Measurements from ENCODE around the gene PCDHB15.

DNA sequence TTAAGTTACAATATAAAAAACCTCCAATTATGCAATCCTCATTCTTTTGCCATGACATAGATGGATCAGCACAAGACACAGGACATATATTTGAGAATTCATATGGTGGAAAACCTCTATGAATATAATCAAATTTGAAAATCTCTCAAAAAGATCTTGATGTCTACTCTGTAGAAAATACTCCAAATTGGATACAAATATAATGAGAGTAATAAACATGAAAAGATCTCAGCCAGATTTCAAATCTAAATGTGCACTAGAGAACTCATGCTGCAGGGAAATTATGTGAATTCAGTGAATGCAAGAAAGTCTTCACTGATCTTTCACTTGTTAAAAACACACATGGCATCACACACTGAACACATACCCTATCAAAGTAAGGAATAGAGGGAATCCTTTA, 13.8 kb downstream of the PCDHB15 start:
- TF ChIP-seq POLR2A (IDR thresholded peaks at IDR 0.05): no peak
- TF ChIP-seq POLR2AphosphoS5 (IDR thresholded peaks at IDR 0.05): no peak
- TF ChIP-seq, protein P1, sequence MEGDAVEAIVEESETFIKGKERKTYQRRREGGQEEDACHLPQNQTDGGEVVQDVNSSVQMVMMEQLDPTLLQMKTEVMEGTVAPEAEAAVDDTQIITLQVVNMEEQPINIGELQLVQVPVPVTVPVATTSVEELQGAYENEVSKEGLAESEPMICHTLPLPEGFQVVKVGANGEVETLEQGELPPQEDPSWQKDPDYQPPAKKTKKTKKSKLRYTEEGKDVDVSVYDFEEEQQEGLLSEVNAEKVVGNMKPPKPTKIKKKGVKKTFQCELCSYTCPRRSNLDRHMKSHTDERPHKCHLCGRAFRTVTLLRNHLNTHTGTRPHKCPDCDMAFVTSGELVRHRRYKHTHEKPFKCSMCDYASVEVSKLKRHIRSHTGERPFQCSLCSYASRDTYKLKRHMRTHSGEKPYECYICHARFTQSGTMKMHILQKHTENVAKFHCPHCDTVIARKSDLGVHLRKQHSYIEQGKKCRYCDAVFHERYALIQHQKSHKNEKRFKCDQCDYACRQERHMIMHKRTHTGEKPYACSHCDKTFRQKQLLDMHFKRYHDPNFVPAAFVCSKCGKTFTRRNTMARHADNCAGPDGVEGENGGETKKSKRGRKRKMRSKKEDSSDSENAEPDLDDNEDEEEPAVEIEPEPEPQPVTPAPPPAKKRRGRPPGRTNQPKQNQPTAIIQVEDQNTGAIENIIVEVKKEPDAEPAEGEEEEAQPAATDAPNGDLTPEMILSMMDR (IDR thresholded peaks at IDR 0.05): no peak
- no peak for TF ChIP-seq EP300 (IDR thresholded peaks at IDR 0.05)
